HCT116 (cell line): ENCODE results near the gene FOSB. TPM values are rescaled to one million over a fixed set of nuclear protein-coding genes. Genes with fewer than 3 reads are reported as not detected.

Experiments
- ATAC-seq: fragments of 200-7000 bp; cut with Tn5 transposase; 2 replicates; pipeline ENCODE4 v1.9.1; 2020; ENCODE audit warnings: mild to moderate bottlenecking, moderate library complexity
- BruUV-seq: library from RNA; stranded (reverse); fragments of 400-500 nt; replicated peaks from 2 replicates; lab custom pipeline; 2021; lab: Mats Ljungman, UMichigan
- CTCF ChIA-PET: fragments of 300-600 bp; sonication (Branson Sonifier 250); formaldehyde crosslinking; loops from one replicate; lab custom pipeline; 2021; ENCODE audit warnings: antibody characterized with exemption; lab: Charles Lee
- POLR2A ChIA-PET: fragments of 300-600, 350-600 bp; sonication (Branson Sonifier 250); formaldehyde crosslinking; loops from one replicate; lab custom pipeline; 2021; ENCODE audit warnings: antibody characterized with exemption; lab: Charles Lee
- RAD21 ChIA-PET, 2 experiments: fragments of 300-600 bp; sonication (Branson Sonifier 250); formaldehyde crosslinking; loops; one replicate each; lab custom pipeline; 2023; ENCODE audit warnings: low total read pairs in 2 of 2; ENCODE audit not compliant: uncharacterized antibody in 2 of 2, unreplicated experiment in 2 of 2, low non-redundant PET in 1 of 2; lab: Charles Lee
- DNase-seq: peaks from one replicate; pipeline ENCODE4 v3.0.0-alpha.2; 2010; ENCODE audit warnings: low read depth, low spot score
- H2AFZ ChIP-seq: fragments of 200-600 bp; shearing (Covaris generic), sonication (generic); 2 replicates; pipeline ENCODE4 v1.6.1; 2017; ENCODE audit warnings: low read depth, mixed run types, mixed read lengths, antibody characterized with exemption, low read length; ENCODE audit not compliant: poor library complexity, severe bottlenecking
- H3K27ac ChIP-seq: 2 replicates; pipeline ENCODE4 v1.5.1; 2012; ENCODE audit warnings: low read depth, low read length
- H3K27me3 ChIP-seq: fragments of 200-600 bp; sonication (generic); 2 replicates; pipeline ENCODE4 v1.6.1; 2016; ENCODE audit warnings: mixed run types, low read length, mixed read lengths; ENCODE audit not compliant: insufficient read depth
- H3K36me3 ChIP-seq, 2 experiments: fragments of 200-500 bp in 1 of 2; fragments of 200-600 bp in 1 of 2; sonication (Bioruptor generic) in 1 of 2; sonication (generic) in 1 of 2; 2 replicates each; pipeline versions ENCODE4 v1.5.1 to v1.6.1; 2014 to 2016; ENCODE audit warnings: low read length in 2 of 2, inconsistent platforms in 1 of 2, mixed read lengths in 1 of 2, mixed run types in 1 of 2; ENCODE audit not compliant: insufficient read depth in 2 of 2, control insufficient read depth in 1 of 2
- H3K4me1 ChIP-seq, 2 experiments: fragments of 200-600 bp in 1 of 2; sonication (generic) in 1 of 2; 2 replicates each; pipeline versions ENCODE4 v1.5.1 to v1.6.1; 2012 to 2017; ENCODE audit warnings: low read length in 2 of 2, inconsistent platforms in 1 of 2, mild to moderate bottlenecking in 1 of 2, mixed read lengths in 1 of 2, mixed run types in 1 of 2, moderate library complexity in 1 of 2; ENCODE audit not compliant: insufficient read depth in 2 of 2, control insufficient read depth in 1 of 2
- H3K4me2 ChIP-seq: fragments of 200-600 bp; sonication (generic); 2 replicates; pipeline ENCODE4 v1.6.1; 2017; ENCODE audit warnings: mixed run types, low read length, mixed read lengths
- H3K4me3 ChIP-seq, 2 experiments: fragments of 200-600 bp in 1 of 2; sonication (generic) in 1 of 2; replicated peaks in 1 of 2; 2 replicates each; pipeline ENCODE4 v1.5.1; 2011 to 2016; ENCODE audit warnings: low read length in 2 of 2, control low read depth in 1 of 2, low read depth in 1 of 2, mild to moderate bottlenecking in 1 of 2, mixed read lengths in 1 of 2, mixed run types in 1 of 2
- H3K79me2 ChIP-seq: fragments of 200-600 bp; sonication (generic); 2 replicates; pipeline ENCODE4 v1.6.1; 2017; ENCODE audit warnings: mild to moderate bottlenecking, mixed run types, low read length, moderate library complexity, mixed read lengths; ENCODE audit not compliant: insufficient read depth
- H3K9ac ChIP-seq: fragments of 200-600 bp; sonication (generic); 2 replicates; pipeline ENCODE4 v1.6.1; 2016; ENCODE audit warnings: low read length, mixed read lengths
- H3K9me2 ChIP-seq: fragments of 200-600 bp; sonication (generic), shearing (Covaris generic); 2 replicates; pipeline ENCODE4 v1.6.1; 2017; ENCODE audit warnings: mixed run types, mild to moderate bottlenecking, moderate library complexity; ENCODE audit not compliant: insufficient read depth
- H3K9me3 ChIP-seq, 2 experiments: fragments of 200-500 bp in 1 of 2; fragments of 200-600 bp in 1 of 2; sonication (Bioruptor generic) in 1 of 2; sonication (generic) in 1 of 2; 2 replicates each; pipeline ENCODE4 v1.6.1; 2014 to 2017; ENCODE audit warnings: low read length in 2 of 2, mixed read lengths in 2 of 2, inconsistent platforms in 1 of 2, low read depth in 1 of 2, mild to moderate bottlenecking in 1 of 2, mixed run types in 1 of 2, moderate library complexity in 1 of 2; ENCODE audit not compliant: control insufficient read depth in 1 of 2, insufficient read depth in 1 of 2
- H4K20me1 ChIP-seq: fragments of 200-600 bp; sonication (generic), shearing (Covaris generic); 2 replicates; pipeline ENCODE4 v1.6.1; 2017; ENCODE audit warnings: mixed run types, mild to moderate bottlenecking, moderate library complexity; ENCODE audit not compliant: insufficient read depth
- CBX3 ChIP-seq: IDR thresholded peaks from 2 replicates; pipeline ENCODE4 v1.6.1; 2012; ENCODE audit warnings: low read depth
- CEBPB ChIP-seq: IDR thresholded peaks from 2 replicates; pipeline ENCODE4 v1.6.1; 2012; ENCODE audit warnings: low read depth
- EGR1 ChIP-seq: IDR thresholded peaks from 2 replicates; pipeline ENCODE4 v1.6.1; 2012; ENCODE audit warnings: low read depth
- EZH2 ChIP-seq: fragments of 200-600 bp; sonication (generic); IDR thresholded peaks from 2 replicates; pipeline ENCODE4 v1.6.1; 2017; ENCODE audit warnings: antibody characterized with exemption, mixed run types
- EZH2phosphoT487 ChIP-seq: fragments of 200-600 bp; IDR thresholded peaks from 2 replicates; pipeline ENCODE4 v1.6.1; 2018; ENCODE audit warnings: antibody characterized with exemption, borderline replicate concordance
- FOSL1 ChIP-seq: IDR thresholded peaks from 2 replicates; pipeline ENCODE4 v1.6.1; 2012; ENCODE audit warnings: low read depth
- JUND ChIP-seq: IDR thresholded peaks from 2 replicates; pipeline ENCODE4 v1.6.1; 2012
- POLR2A ChIP-seq: IDR thresholded peaks from 2 replicates; pipeline ENCODE4 v1.7.0; 2011; ENCODE audit warnings: borderline replicate concordance; ENCODE audit not compliant: insufficient read depth, insufficient read length; ENCODE audit errors: extremely low read depth
- POLR2AphosphoS5 ChIP-seq: IDR thresholded peaks from 2 replicates; pipeline ENCODE4 v1.6.1; 2011; ENCODE audit warnings: mild to moderate bottlenecking, low read depth, low read length, moderate library complexity
- RAD21 ChIP-seq: IDR thresholded peaks from 2 replicates; pipeline ENCODE4 v1.6.1; 2012; ENCODE audit warnings: low read depth, mild to moderate bottlenecking
- SIN3A ChIP-seq: IDR thresholded peaks from 2 replicates; pipeline ENCODE4 v1.6.1; 2012; ENCODE audit warnings: low read depth
- SRF ChIP-seq: IDR thresholded peaks from 2 replicates; pipeline ENCODE4 v1.6.1; 2012; ENCODE audit warnings: low read depth
- TCF7L2 ChIP-seq: IDR thresholded peaks from 2 replicates; pipeline ENCODE4 v1.7.0; 2011; ENCODE audit warnings: borderline replicate concordance, inconsistent platforms; ENCODE audit not compliant: insufficient read depth, insufficient read length; ENCODE audit errors: extremely low read depth
- YY1 ChIP-seq: IDR thresholded peaks from 2 replicates; pipeline ENCODE4 v1.6.1; 2011; ENCODE audit warnings: low read length, low read depth, moderate library complexity, mild to moderate bottlenecking; ENCODE audit not compliant: insufficient replicate concordance; ENCODE audit errors: extremely low read depth
- ZFX ChIP-seq: fragments of 450-650 bp; IDR thresholded peaks from 2 replicates; pipeline ENCODE4 v1.6.1; 2017
- intact Hi-C: fragments of 100-400 bp; cut with micrococcal nuclease; formaldehyde crosslinking; loops from 2 replicates; pipeline ENCODE4 v1.10.0; 2022
- total RNA-seq: library from RNA; stranded (reverse); gene quantifications from one replicate; pipeline ENCODE4 v1.2.1, GENCODE V29; 2021; ENCODE audit not compliant: unreplicated experiment
- TF ChIP-seq, protein P1 (sequence below): IDR thresholded peaks from 2 replicates; pipeline ENCODE4 v1.6.1; 2012
- TF ChIP-seq, protein P2 (sequence below): IDR thresholded peaks from 2 replicates; pipeline ENCODE4 v1.6.1; 2011; ENCODE audit warnings: mild to moderate bottlenecking, low read length, moderate library complexity; ENCODE audit not compliant: insufficient replicate concordance; ENCODE audit errors: extremely low read depth
- TF ChIP-seq, protein P3 (sequence below): IDR thresholded peaks from 2 replicates; pipeline ENCODE4 v1.6.1; 2012
- TF ChIP-seq, protein P4 (sequence below): IDR thresholded peaks from 2 replicates; pipeline ENCODE4 v1.6.1; 2012; ENCODE audit warnings: low read depth

The FOSB gene
- total RNA-seq, 1 experiment from 2014 or later, result 12.6 TPM

DNA sequence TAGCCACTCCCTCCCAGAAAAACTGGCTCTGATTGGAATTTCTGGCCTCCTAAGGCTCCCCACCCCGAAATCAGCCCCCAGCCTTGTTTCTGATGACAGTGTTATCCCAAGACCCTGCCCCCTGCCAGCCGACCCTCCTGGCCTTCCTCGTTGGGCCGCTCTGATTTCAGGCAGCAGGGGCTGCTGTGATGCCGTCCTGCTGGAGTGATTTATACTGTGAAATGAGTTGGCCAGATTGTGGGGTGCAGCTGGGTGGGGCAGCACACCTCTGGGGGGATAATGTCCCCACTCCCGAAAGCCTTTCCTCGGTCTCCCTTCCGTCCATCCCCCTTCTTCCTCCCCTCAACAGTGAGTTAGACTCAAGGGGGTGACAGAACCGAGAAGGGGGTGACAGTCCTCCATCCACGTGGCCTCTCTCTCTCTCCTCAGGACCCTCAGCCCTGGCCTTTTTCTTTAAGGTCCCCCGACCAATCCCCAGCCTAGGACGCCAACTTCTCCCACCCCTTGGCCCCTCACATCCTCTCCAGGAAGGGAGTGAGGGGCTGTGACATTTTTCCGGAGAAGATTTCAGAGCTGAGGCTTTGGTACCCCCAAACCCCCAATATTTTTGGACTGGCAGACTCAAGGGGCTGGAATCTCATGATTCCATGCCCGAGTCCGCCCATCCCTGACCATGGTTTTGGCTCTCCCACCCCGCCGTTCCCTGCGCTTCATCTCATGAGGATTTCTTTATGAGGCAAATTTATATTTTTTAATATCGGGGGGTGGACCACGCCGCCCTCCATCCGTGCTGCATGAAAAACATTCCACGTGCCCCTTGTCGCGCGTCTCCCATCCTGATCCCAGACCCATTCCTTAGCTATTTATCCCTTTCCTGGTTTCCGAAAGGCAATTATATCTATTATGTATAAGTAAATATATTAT, 6.1 kb downstream of the FOSB start:
- peaks cover 15% of the 10 kb centered on the region; the same call in 1 of the 2 replicates for H3K79me2 ChIP-seq
- H2AFZ ChIP-seq, result no peak overlapping the region
- H3K27me3 ChIP-seq, result no peaks in the 10 kb centered on the region
- no peak for ATAC-seq
- H3K4me2 ChIP-seq, result no peak overlapping the region
- TF ChIP-seq RAD21 (no peak), POLR2A (no peak), EGR1 (no peak), ZFX (no peak), CEBPB (no peak), JUND (no peak), POLR2AphosphoS5 (no peak), YY1 (no peak), FOSL1 (no peak), CBX3 (no peak), EZH2 (no peak), TCF7L2 (no peak), SIN3A (no peak), EZH2phosphoT487 (no peak), SRF (no peak)
- TF ChIP-seq, protein P1, sequence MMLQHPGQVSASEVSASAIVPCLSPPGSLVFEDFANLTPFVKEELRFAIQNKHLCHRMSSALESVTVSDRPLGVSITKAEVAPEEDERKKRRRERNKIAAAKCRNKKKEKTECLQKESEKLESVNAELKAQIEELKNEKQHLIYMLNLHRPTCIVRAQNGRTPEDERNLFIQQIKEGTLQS, result no peak
- TF ChIP-seq, protein P2, sequence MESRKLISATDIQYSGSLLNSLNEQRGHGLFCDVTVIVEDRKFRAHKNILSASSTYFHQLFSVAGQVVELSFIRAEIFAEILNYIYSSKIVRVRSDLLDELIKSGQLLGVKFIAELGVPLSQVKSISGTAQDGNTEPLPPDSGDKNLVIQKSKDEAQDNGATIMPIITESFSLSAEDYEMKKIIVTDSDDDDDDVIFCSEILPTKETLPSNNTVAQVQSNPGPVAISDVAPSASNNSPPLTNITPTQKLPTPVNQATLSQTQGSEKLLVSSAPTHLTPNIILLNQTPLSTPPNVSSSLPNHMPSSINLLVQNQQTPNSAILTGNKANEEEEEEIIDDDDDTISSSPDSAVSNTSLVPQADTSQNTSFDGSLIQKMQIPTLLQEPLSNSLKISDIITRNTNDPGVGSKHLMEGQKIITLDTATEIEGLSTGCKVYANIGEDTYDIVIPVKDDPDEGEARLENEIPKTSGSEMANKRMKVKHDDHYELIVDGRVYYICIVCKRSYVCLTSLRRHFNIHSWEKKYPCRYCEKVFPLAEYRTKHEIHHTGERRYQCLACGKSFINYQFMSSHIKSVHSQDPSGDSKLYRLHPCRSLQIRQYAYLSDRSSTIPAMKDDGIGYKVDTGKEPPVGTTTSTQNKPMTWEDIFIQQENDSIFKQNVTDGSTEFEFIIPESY, result no peak
- TF ChIP-seq, protein P3, sequence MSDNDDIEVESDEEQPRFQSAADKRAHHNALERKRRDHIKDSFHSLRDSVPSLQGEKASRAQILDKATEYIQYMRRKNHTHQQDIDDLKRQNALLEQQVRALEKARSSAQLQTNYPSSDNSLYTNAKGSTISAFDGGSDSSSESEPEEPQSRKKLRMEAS, result no peak
- TF ChIP-seq, protein P4, sequence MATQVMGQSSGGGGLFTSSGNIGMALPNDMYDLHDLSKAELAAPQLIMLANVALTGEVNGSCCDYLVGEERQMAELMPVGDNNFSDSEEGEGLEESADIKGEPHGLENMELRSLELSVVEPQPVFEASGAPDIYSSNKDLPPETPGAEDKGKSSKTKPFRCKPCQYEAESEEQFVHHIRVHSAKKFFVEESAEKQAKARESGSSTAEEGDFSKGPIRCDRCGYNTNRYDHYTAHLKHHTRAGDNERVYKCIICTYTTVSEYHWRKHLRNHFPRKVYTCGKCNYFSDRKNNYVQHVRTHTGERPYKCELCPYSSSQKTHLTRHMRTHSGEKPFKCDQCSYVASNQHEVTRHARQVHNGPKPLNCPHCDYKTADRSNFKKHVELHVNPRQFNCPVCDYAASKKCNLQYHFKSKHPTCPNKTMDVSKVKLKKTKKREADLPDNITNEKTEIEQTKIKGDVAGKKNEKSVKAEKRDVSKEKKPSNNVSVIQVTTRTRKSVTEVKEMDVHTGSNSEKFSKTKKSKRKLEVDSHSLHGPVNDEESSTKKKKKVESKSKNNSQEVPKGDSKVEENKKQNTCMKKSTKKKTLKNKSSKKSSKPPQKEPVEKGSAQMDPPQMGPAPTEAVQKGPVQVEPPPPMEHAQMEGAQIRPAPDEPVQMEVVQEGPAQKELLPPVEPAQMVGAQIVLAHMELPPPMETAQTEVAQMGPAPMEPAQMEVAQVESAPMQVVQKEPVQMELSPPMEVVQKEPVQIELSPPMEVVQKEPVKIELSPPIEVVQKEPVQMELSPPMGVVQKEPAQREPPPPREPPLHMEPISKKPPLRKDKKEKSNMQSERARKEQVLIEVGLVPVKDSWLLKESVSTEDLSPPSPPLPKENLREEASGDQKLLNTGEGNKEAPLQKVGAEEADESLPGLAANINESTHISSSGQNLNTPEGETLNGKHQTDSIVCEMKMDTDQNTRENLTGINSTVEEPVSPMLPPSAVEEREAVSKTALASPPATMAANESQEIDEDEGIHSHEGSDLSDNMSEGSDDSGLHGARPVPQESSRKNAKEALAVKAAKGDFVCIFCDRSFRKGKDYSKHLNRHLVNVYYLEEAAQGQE, result no peak
- no peaks in the 10 kb centered on the region for H3K9me3 ChIP-seq
- H3K4me3 ChIP-seq, result no peak overlapping the region
- RAD21 ChIA-PET, result no interaction called here
- peaks cover 9 to 27% of the 10 kb centered on the region in 2 experiments for H3K4me1 ChIP-seq
- no TSS peak for BruUV-seq
- H3K9me2 ChIP-seq, result no peaks in the 10 kb centered on the region
- POLR2A ChIA-PET, result no interaction called here
- H3K9ac ChIP-seq, result no peak overlapping the region
- no peaks in the 10 kb centered on the region for H4K20me1 ChIP-seq
- DNase-seq, result no peak
- H3K27ac ChIP-seq, result no peak overlapping the region
- CTCF ChIA-PET, result no interaction called here
- intact Hi-C loops, result no loop called here
- no peaks in the 10 kb centered on the region; a peak in 1 of 4 replicates for H3K36me3 ChIP-seq
